GM21367 (cell line): ENCODE results near the gene ESYT2.

ENCODE experiments used
- ATAC-seq: cut with Tn5 transposase; IDR thresholded peaks from one replicate; pipeline ENCODE4 v1.9.1; 2021; ENCODE audit not compliant: unreplicated experiment

The ESYT2 gene

GRCh38 chr7:158747408-158747807 lies 81.9 kb downstream of the ESYT2 start:
- ATAC-seq, result no peak

DNA sequence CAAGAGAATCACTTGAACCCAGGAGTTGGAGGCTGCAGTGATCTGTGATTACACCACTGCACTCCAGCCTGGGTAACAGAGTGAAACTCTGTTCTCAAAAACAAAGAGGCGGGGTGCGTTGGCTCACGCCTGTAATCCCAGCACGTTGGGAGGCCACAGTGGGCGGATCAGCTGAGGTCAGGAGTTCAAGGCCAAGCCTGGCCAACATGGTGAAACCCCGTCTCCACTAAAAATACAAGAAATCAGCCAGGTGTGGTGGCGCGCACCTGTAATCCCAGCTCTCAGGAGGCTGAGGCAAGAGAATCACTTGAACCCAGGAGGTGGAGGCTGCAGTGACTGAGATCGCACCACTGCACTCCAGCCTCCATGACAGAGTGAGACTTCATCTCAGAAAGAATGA lies 82.4 kb downstream of the ESYT2 start:
- no peak for ATAC-seq

DNA sequence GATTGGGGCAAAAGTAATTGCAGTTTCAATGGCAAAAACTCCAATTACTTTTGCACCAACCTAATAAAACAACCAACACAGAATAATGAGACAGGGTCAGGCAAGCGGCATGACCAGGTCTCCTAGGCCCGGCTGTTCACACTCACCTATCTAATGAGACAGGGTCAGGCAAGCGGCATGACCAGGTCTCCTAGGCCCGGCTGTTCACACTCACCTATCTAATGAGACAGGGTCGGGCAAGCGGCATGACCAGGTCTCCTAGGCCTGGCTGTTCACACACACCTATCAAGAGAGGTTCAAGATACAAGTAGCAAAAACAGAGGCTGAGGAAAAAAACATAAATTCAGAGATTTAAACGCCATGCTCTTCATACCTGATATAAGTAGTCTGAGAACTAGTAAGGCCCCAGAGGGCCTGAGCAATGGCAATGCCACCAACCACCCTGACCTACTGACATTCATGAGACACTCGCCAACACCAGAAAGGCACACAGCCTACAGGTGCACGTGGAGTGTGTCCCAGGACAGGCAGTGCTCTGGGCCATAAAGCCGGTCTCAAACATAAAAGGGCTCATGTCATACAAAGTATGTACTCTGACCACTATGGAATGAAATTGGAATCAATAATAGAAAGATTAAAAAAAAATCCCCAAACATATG lies 84.1 kb downstream of the ESYT2 start:
- ATAC-seq, result no peak

GRCh38 chr7:158744070-158744469 lies 85.2 kb downstream of the ESYT2 start:
- no peak for ATAC-seq

DNA sequence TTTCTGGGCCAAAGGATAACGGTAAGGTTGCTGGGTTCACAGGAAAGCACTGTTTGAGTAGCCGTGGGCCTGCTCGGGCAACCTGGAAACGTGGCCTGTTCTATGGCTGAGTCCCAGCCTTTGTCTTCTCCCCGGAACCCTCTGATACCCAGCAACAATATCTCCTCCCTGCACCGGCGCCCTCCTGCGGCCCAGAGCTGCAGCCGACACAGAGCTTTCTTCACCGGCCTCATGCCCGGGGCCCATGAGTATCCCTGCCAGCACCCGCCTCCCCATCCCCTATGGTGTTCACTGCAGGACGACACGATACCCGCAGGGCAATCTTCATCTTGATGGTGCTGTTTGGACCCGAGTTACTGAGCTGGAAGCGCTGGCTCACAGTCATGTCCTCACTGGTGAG lies 86.1 kb downstream of the ESYT2 start:
- ATAC-seq, result no peak

DNA sequence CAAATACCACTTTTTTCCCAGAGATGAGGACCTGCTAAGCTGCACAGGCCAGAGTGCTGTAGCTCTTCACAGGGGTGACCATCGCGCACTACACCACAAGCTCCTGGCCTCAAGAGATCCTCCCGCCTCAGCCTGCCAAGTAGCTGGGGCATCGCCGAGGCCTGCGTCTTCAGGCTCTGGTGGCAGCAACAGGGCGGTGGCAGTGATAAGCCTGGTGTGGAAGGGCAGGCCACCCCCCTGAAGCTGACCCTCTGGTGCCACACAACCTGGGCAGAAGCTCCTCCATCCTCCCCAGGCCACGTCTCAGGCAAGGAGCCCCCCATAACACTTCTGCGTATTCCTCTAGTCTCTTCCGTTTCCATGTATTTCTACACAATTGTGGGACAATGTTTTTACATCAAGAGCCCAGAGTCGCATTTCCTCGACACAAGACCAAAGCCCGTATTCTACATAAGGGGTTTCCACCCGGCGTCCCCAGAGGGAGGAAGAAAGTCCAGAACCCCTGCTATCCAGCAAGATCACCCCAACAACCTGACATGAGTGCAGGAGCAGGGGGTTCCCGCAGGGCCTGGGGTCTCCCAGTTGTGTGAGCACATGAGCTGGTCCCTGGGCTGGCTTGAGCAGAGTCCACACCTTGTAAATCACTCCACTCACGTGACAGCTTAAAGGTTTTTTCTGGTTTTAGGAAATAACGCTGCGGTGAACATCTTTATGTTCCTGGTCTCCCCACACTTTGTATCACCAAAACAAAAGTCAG lies 87.1 kb downstream of the ESYT2 start:
- ATAC-seq, result no peak

DNA sequence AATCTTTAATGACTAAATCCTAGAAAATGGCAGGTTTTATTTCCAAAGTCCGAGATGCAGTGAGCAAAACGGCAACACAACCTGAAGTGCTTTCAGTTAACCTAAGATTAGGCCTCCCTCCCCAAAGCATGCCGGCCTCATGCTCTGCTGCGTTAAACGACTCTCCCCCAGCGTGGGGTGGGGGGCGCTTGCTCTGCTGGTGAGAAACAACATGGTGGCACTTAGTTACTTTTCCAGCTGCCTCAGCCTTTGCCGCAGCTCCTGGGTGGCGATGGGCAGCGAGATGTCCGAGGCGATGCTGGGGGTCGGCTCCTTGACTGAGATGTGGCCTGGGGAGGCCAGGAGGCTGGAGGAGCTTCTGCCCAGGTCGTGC lies 88.0 kb downstream of the ESYT2 start:
- no peak for ATAC-seq

GRCh38 chr7:158740657-158741293 lies 88.5 kb downstream of the ESYT2 start:
- ATAC-seq, result no peak

DNA sequence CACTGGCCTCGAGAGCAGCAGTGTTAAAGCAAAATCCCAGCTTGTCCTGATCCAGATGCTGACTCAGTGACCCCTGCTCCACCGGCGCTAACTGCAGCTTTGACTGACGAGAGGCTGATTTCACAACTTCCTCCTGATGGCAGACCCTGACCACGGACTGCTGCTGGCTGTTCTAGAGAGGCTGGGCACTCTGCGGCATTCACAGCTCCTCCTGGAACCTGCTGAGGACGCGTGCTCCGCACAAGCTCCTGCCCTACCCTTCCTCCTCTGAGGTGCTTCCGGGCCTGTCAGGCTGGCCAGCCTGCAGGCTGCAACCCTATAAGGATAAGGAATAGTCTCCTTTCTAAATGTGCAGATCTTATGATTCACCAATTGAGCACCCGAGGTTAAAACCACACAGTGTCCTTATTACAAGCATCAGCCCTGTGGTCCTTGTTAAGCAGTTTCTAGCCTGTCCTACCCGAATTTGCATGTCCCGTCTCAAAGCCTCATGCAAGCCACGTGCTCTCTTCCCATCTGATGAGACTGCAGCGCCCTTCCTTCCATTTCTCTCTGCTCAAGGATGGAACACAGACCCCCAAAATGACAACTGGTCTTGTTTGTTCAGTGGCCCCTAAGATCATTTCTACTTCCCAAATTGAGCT lies 89.2 kb downstream of the ESYT2 start:
- no peak for ATAC-seq

- no peak for ATAC-seq
These were observed 90.5 kb downstream of the ESYT2 start for GRCh38 chr7:158738841-158739240.

DNA sequence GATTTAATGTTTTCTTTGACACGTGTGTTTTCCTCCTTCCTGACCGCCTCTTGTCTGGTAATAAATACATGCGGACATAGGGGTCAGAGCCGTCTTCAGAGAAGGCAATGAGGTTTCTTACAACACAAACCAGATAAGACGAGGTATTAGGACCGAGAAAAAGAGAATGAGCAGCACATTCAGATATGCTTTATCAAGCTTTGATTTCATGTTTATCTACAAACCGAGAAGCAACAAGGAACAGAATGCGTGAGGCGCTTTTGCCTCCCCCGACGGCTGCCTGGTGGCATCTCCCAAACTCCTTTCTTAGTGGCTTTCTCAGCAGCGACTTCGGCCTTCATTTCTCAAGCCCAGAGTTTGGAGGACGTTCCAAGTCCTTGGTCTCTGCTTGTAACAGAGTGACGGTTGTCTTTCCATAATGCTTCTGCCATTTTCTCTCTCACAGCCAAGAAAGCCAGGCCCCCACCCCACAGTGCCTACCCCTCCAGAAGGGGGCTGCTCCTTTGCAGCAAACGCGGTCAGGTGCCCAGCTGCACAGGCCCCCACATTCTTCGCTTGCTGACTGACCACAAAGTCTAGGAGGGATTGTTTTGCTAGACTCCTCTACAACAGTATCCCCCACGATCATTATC lies 92.1 kb downstream of the ESYT2 start:
- no peak for ATAC-seq

DNA sequence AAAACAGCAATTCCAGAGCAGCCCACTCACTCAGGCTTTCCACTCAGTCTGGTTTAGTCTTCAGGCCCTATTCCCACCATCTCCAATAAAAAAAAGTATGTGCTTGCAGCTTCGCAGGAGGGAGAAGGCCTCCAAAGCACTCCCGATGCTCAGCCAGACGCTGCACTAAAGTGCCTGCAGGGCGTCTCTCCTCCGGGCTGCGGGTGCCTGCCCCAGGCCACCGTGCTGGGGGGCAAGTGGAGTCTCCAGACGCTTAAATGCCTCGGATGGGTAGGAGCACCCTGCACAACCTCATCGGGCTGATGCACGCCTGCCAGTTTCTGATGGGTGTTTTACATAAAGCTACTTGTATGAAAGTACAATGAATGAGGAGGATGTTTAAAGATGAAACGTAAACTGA lies 93.4 kb downstream of the ESYT2 start:
- no peak for ATAC-seq

GRCh38 chr7:158734861-158735260 lies 94.4 kb downstream of the ESYT2 start:
- ATAC-seq, result no peak

- ATAC-seq, result no peak
These were observed 95.4 kb downstream of the ESYT2 start for GRCh38 chr7:158733775-158734494.

DNA sequence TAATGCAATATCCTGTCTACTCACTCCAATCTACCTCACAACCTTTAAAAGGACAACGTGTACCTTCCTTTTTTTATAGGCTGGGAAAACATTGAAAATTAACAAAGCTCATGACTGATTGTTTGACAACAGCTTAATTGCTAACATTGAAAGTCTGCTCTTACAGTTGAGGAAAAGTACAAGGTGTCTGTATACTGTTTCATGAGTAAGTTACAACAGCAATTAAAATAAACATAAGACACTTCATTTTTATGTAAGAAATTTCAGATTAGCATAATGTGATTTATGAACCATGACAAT lies 96.1 kb downstream of the ESYT2 start:
- ATAC-seq, result no peak

DNA sequence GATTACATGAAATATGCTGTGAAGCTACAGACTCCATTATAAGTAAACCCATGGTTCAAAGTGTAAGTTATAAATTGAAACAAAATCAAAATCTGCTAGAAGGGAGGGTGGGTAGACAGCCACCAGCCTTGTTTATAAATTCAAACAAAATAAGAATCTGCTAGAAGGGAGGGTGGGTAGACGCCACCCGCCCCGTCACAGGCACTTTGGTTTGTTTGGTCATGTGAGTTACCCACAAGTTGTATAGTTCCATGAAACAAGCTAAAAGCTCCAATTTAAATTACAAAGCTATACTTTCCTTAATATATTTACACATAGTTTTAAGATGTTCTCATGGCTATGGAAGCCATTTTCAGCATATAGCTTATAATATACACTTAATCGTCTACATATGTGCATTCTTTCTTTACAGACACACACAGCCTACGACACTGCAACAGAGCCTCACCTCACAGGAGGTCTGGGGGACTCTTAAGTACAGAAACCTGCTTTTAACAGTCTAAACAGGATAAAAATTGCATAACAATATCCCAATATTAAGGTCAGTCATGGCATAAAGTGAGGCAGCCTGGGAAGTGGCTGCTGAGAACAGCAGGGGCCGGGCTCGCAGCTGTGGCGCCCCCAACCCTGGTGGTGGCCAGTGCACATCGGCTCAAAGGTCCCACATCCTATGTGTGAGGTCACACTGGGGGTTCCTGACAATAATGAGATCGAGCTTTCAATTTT lies 96.7 kb downstream of the ESYT2 start:
- no peak for ATAC-seq

GRCh38 chr7:158731761-158732160 lies 97.5 kb downstream of the ESYT2 start:
- no peak for ATAC-seq

DNA sequence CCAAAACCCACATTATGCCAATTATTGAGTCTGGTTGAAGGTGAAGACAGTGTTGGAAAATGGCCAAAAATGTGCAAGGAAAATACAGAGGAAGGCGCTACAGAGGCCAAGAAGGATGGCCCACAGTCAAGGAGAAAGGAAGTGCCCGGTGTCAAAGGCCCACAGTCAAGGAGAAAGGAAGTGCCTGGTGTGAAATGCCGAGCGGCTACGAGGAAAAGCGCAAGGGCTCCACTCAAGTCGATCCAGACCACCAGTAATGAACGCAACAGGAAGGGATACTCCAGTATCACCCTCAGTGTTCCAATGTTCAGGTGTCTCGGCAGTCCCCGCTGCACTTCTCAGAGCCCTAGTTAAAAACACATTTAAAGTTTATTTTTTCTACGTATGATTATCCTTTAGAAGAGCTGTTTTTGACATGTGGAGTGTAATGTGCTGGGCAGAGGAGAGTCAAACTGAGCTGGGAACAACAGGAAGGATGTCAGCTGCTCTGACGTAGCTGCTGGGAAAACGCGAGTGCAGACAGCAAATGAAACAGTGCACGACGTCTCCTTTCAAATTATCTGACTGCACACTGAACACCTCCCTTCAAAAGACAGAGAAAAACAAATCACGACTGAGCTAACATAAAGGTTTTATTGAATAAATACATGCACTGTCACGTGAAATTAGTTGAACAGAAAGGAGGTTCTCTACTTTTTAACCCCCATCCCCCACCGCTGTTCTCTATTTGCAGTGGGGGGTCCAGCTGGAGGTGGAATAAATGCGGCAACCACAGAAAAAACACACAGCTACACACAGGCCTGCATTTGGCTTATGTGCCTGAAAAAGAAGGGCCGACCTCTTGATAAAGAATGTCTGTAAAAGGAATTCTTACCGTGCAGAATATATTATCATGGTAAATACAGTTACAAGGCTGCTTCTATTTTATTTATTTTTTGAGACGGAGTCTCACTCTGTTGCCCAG lies 98.6 kb downstream of the ESYT2 start:
- ATAC-seq, result no peak
